Left kidney (tissue), 2 donors: ENCODE results near the gene EPN2. TPM values are rescaled to one million over a fixed set of nuclear protein-coding genes. Genes with fewer than 3 reads are reported as not detected.

Source experiments
- DNase-seq: peaks from one replicate; pipeline ENCODE4 v3.0.0-alpha.2; 2013
- polyA plus RNA-seq: library from polyadenylated mRNA; unstranded; fragments of 120-200 nt; gene quantifications from one replicate; pipeline ENCODE4 v1.2.1, GENCODE V29; 2013; ENCODE audit not compliant: insufficient read length

The EPN2 gene
- polyA plus RNA-seq, 1 donor, result 44.4 TPM

GRCh38 chr17:19291646-19292376, 54.6 kb downstream of the EPN2 start:
- no peak for DNase-seq

GRCh38 chr17:19292377-19292711, 55.2 kb downstream of the EPN2 start:
- no peak for DNase-seq

- DNase-seq, result no peak
These were observed 57.3 kb downstream of the EPN2 start for GRCh38 chr17:19294443-19294842.

GRCh38 chr17:19295473-19296135, 58.4 kb downstream of the EPN2 start:
- peak; percentile 48 for DNase-seq

- DNase-seq, result no peak
These were observed 59.9 kb downstream of the EPN2 start for GRCh38 chr17:19296786-19297778.

- no peak for DNase-seq
These were observed 61.5 kb downstream of the EPN2 start for GRCh38 chr17:19298569-19299213.

GRCh38 chr17:19299214-19299747, 62.1 kb downstream of the EPN2 start:
- DNase-seq, result no peak

- no peak for DNase-seq
These were observed 62.7 kb downstream of the EPN2 start for GRCh38 chr17:19299866-19300265.

GRCh38 chr17:19301274-19301951, 64.2 kb downstream of the EPN2 start:
- no peak for DNase-seq

- no peak for DNase-seq
These were observed 64.8 kb downstream of the EPN2 start for GRCh38 chr17:19301973-19302372.

- DNase-seq, result no peak
These were observed 65.7 kb downstream of the EPN2 start for GRCh38 chr17:19302791-19303331.

- no peak for DNase-seq
These were observed 66.2 kb downstream of the EPN2 start for GRCh38 chr17:19303367-19303776.

GRCh38 chr17:19304209-19304608, 67.0 kb downstream of the EPN2 start:
- no peak for DNase-seq

- no peak for DNase-seq
These were observed 67.6 kb downstream of the EPN2 start for GRCh38 chr17:19304751-19305150.

GRCh38 chr17:19305256-19305655, 68.1 kb downstream of the EPN2 start:
- DNase-seq, result no peak

- no peak for DNase-seq
These were observed 68.6 kb downstream of the EPN2 start for GRCh38 chr17:19305761-19306159.

- no peak for DNase-seq
These were observed 69.3 kb downstream of the EPN2 start for GRCh38 chr17:19306160-19307111.

GRCh38 chr17:19307521-19307920, 70.4 kb downstream of the EPN2 start:
- DNase-seq, result no peak

- no peak for DNase-seq
These were observed 71.2 kb downstream of the EPN2 start for GRCh38 chr17:19308398-19308797.

GRCh38 chr17:19309701-19310100, 72.5 kb downstream of the EPN2 start:
- no peak for DNase-seq
